Astrocyte of the cerebellum (primary cell): ENCODE results near the gene MEMO1.

ENCODE experiments used
- DNase-seq: peaks from one replicate; pipeline ENCODE4 v3.0.0-alpha.2; 2011; ENCODE audit warnings: low read depth
- H3K4me3 ChIP-seq: 2 replicates; pipeline ENCODE4 v1.5.1; 2011; ENCODE audit warnings: mild to moderate bottlenecking, low read depth, low read length, moderate library complexity
- CTCF ChIP-seq: IDR thresholded peaks from 2 replicates; pipeline ENCODE4 v1.5.1; 2012; ENCODE audit warnings: low read length, low read depth, moderate library complexity, mild to moderate bottlenecking; ENCODE audit errors: missing control alignments
- in situ Hi-C: cut with HindIII; loops from 2 replicates; pipeline ENCODE4 v1.10.0; 2017; ENCODE audit warnings: low sequenced_read_pairs

MEMO1 gene

GRCh38 chr2:31947871-31948270 is 62.9 kb downstream of the MEMO1 start:
- TF ChIP-seq CTCF, result no peak
- DNase-seq, result no peak
- in situ Hi-C loops, result loop anchor here (5.0 kb wide), 1 partner anchor 36 kb away; no protein-coding TSS in a partner anchor
- no peak overlapping the region for H3K4me3 ChIP-seq

DNA sequence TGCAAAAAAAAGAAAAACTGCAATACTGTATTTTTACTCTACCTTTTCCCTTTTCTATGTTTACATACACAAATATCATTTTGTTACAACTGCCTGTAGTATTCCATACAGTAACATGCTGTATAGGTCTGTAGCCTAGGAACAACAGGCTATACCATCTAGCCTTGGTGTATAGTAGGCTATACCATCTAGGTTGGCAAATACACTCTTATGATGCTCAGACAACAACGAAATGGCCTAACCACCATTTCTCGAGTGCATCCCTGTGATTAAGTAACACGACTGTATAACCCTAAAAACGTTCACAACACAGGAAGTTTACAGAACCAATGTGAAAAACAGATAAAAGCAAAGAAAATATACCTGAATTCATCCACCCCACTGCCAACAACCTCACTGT is 64.0 kb downstream of the MEMO1 start:
- in situ Hi-C loops, result loop anchor here (5.0 kb wide), 1 partner anchor 35 kb away; no protein-coding TSS in a partner anchor
- no peak for DNase-seq
- TF ChIP-seq CTCF, result no peak
- H3K4me3 ChIP-seq, result no peak overlapping the region

DNA sequence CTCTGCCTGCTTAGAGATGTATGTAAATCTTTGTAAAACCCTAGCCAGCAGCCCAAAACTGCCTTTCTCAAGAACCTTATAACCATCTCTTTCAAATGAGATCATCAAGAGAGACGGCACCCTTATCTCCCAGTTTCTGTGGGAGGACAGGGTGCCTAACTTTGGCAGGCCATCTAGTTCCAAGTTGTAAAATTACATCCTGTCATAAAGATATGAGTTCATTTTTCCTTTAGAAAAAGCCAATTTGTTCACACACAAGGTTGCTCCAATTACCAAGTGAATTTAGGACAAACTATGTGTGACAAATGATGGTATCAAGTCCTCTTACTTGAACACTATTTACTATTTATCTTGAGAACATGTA is 65.3 kb downstream of the MEMO1 start:
- in situ Hi-C loops, result loop anchor here (5.0 kb wide), 1 partner anchor 33 kb away; no protein-coding TSS in a partner anchor
- TF ChIP-seq CTCF, result no peak
- H3K4me3 ChIP-seq, result no peak overlapping the region
- no peak for DNase-seq

DNA sequence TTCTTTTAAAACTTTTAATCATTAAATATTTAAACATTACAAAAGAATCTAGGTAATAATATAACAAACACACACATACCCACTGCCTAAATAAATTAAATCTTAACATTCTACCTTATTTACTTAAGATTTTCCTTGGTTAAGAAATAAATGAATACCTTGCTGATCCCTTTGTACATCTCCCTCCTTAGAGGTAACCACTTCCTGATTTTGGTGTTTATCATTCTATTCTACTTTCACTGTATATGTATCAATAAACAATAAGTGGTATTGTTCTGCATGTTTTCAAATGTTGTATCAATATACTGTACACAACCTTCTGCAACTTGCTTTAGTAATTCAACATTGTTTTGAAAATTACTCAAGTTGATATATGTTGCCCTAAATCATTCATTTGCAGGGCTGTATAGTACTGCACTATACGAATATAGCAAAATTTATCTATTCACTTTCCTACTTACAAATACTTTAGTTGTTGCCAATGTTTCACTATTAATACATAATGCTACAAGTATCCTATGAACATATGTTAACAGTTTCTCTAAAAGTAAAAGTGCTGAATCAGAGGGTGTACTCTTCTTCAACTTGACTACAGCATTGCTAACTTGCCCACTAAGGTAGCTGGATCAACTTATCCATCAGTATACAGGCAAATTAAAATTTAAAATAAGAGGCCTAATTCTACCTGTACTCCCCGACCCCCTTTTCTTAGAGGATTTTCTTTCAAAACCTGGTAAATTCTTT is 65.8 kb downstream of the MEMO1 start:
- no peak overlapping the region for H3K4me3 ChIP-seq
- in situ Hi-C loops, result loop anchor here (5.0 kb wide), 1 partner anchor 33 kb away; no protein-coding TSS in a partner anchor
- no peak for DNase-seq
- TF ChIP-seq CTCF, result no peak

DNA sequence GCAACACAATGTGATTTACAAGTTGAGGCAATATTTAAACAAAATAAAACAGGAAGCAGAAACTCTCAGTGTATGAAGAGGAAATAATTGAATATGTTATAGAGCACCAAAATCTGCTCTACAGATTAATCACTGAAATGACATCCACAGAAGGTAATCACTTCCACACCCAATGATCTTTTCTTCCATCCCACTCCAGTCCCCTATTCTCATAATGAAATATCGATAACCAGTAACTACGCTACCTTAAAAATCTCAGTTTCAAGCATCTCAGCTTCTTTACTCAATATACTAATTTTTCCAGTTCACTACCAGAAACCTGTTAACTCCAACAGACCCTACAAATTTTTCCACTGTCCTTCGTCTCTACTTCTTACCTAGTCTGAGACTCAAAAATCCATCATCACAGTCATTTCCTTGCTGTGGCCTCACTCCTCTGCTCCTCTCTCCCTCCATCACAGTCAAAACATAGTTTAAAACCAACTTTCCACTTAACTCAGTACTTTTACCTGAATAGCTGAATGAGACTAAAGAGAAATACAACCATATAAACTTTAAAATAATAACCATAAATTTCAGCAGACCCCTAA is 67.1 kb downstream of the MEMO1 start:
- in situ Hi-C loops, result no loop called here
- no peak for DNase-seq
- no peak overlapping the region for H3K4me3 ChIP-seq
- TF ChIP-seq CTCF, result no peak

DNA sequence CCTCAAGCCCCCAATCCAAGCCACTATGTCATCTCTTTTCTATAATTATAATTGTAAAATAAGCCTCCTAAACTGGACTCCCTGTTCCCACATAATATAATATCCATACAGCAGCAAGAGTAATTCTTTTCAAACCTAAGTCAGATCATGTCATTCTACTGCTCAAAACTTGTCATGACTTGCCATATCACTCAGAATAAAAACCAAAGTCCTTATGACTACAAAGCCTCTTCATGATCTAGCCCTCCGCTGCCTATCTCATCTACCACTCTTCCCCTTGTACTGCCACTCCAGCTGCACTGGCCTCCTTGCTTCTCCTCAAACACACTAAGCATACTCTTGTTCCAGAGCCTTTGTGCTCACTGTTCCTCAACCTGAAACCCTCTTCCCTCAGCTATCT is 69.9 kb downstream of the MEMO1 start:
- DNase-seq, result no peak
- in situ Hi-C loops, result no loop called here
- no peak for TF ChIP-seq CTCF
- H3K4me3 ChIP-seq, result no peak overlapping the region
